Gastrocnemius medialis (tissue), 4 donors: ENCODE data around the gene SEC24B.

Experiments
- CTCF ChIP-seq, 5 experiments: fragments of 450-650 bp in 3 of 5; fragments of 200-600 bp in 2 of 5; sonication (generic) in 2 of 5; IDR thresholded peaks in 4 of 5; conservative IDR thresholded peaks in 1 of 5; 1 replicate in 4 of 5; 2 replicates in 1 of 5; pipeline ENCODE4 v1.5.1; 2016 to 2019; ENCODE audit warnings: antibody characterized with exemption in 5 of 5, mild to moderate bottlenecking in 3 of 5, moderate library complexity in 3 of 5
- POLR2A ChIP-seq, 2 donors: fragments of 450-650 bp; IDR thresholded peaks; one replicate each; pipeline ENCODE4 v1.6.1; 2017; ENCODE audit warnings: antibody characterized with exemption in 2 of 2, mild to moderate bottlenecking in 2 of 2, moderate library complexity in 2 of 2

GRCh38 chr4:109440948-109441347 lies 7.3 kb downstream of the SEC24B start:
- no peak for TF ChIP-seq CTCF (IDR thresholded peaks at IDR 0.05 in 4 of 5, conservative IDR thresholded peaks at IDR 0.05 in 1 of 5)
- no peak for TF ChIP-seq POLR2A (IDR thresholded peaks at IDR 0.05)
